HG02642 (cell line): ENCODE results near the gene FBLN2.
"Not testable (repeated sequence)": the region's sequence is repeated elsewhere in the genome, so short reads cannot be mapped to it uniquely, and the experiment has no call there.

Source experiments
- ATAC-seq: cut with Tn5 transposase; IDR thresholded peaks from one replicate; pipeline ENCODE4 v1.9.1; 2021; ENCODE audit warnings: mild to moderate bottlenecking; ENCODE audit not compliant: unreplicated experiment, poor library complexity

Gene FBLN2

DNA sequence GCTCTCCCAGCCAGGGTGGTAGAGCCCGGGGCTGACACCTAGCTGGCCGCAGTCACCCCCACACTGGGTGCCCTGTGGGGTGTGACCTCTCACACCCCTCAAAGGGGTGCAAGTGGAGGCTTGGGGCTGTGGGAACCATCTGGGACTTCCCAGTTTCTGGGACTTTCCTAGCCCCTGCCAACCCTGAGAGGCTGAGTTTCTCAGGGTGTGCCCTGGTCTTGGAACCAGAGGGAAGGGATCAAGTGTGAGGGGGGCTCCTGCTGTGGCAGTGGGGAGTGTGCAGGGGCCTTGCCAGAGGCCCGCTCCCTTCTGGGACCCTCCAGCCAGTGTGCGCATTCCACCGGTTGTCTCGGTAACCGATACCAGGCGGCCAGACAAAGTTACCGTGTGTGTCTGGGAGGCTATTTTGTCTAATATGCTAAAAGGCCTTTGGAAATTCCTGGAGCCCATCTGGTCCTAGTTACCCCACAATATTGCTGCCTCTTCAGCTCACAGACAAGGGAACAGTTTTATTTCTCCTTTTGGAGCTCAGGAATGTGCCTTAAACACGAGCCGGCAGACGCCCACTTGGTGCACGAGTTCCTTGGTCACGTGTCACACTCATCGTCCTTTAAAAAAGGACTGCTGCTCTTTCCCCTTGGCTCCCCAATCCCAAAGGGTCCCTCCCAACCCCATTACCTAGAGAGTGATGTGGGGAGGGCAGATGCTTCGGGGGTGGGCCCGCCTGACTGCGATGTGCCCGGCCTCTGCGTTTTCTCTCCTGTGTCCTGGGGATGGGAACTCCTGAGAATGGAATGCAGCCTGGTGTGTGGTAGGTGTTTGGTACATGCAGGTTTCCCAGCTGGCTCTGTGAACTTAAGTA lies 35.6 kb upstream of the FBLN2 start:
- no peak for ATAC-seq

DNA sequence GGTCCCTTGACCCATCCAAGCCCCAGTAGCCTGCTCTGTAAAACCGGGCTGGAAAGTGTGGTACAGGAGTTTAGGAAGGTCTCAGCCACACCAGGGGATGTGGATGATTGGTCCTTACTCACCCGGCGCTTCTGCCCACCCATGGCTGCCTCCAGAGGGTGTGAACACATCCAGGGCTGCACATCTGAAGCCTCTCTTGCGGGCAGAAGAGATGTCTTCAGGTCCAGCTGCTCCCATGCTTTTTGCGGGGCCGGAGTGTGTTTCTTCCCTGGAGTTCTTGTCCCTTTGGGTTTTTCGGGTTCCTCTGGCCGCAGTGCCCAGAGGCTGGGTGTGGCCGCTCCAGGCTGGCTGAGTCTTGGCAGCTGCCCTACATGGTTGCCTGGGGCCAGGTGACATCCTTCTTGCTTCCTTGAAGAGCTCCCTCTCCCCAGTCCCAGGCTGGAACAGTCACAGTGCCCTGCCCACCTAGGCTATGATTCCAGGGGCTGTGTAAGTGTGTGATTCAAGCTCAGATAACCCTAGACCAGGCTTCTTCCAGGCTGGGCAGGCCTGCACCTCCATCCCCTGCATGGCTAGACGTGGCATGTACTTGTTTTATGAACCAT lies 34.9 kb upstream of the FBLN2 start:
- ATAC-seq = no peak

DNA sequence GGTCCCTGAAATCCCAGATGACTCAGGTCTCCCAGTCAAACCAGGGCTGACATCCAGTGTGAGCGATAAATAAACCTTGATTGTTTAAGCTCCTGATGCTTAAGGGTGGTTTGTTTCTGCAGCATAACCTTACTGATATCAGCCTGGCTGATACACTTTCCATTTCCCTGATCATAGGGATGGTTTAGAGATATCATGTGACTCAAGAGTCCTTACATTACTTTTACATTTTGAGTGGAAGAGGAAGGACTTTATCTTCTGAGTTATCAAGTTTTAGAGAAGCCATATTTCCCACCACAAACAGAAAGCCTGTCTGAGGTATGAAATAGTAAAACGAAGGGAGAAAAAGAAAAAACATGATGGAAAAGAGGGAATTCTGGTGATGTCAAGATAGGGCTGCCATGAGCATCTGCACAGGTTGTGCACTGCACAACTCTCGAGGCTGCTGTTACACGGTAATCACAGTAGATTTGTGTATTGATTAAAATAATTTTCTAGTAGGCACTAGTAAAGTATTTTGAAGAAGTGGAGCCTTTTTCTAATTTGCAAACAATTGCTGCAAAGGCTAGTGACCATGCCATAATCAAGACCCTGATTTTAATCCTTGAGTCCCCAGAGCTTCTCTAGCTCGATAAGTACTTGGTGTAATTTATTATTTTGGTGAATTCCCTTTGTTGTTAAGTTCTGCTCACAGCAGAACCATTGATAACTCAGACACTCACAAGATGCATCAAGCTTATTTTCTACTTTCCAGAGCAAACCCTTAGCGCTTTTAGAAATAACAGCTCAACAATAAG lies 34.1 kb upstream of the FBLN2 start:
- ATAC-seq = no peak

DNA sequence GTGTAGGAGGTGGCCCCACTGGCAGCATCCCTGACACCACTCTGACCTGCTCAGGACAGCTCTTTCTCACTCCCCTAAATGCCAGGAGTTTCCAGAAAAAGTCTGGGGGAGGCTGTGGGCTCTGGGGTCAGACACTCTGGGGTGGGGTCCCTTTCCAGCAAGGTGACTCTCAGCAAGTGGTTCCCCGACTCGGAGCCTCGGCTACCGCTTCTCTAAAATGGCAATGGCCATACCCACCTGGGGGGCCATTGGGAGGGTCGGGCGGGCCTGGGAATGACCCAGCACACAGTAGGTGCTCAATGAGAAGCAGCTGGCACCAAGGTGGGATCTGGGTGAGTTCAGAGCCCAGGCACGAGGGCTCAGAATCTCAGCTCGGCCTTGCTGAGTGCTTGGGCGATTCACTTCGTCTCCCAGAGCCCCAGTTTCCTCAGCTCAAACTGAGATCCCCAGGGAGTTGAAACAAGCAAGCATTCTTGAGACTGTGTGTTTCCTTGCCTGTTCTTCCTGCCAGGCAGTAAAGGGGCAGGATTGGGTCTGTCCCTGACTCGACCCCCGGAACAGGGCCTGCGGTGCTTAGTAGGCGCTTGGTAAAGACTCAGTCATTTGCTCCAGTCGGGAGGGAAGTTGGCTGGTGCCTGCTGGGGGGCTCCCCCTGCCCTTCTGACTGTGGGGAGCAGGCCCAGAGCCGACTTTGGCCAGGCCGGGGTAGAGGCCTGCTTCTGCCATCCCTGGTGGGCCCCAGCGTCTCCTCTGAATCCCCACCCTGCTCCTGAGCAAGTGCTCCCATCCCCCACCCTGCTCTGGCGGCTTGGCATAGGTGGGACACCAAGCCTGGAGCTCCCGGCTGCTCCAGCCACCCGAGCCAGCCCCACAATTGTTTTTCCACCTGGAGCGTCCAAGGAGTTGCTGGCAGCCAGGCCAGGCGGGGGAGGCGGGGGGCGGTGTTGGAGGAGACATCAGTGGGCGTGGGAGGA lies 32.9 kb upstream of the FBLN2 start:
- ATAC-seq = no peak

DNA sequence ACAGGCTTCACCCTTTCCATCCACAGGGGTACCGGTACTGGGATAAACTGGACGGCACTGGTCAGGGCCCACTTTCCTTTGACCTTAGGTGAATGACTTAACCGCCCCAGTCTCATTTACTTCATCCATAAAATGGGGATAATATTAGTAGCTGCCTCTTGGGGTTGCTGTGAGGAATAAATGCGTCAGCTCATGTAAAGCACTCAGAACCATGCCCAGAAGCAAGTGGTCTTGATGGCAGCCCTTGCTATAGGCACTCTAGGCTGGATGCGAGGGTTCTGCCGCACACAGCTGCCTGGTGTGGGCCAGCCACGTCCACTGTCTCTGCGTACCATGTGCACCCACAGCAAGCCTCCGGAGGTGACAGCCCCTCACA lies 32.2 kb upstream of the FBLN2 start:
- ATAC-seq = no peak

DNA sequence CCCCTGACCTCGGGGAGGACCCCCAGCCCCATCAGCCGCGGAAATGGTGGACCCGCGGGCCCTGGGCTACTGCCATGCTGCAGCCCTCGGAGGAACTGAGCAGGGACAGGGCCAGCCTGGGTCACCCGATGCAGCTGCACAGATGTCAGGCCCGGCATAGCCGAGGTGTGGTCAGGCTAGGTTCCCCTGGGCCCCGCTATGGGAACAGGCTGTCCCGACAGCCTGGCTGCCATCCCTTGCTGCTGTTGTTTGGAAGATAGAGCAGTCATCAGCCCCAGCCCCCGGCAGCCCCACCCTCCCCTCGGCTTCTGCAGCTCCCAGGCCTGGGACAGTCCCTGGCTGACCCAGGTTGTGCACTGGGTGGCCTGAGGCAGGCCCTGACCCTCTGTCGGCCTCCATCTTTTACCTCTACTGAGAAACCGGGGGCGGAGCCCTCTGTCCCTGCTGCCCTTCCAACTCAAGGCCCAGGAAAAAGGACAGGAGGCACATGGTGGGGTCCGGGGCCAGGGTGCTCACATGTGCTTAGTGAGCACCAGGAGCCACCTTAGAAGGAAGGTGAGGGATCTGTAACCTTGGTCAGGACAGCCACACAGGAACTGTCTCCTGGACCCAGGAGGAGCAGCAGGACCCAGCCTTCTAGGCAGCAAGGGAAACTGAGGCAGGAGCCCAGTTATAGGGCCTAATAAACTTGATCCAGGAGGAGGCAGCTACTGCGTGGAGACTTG lies 31.5 kb upstream of the FBLN2 start:
- no peak for ATAC-seq

DNA sequence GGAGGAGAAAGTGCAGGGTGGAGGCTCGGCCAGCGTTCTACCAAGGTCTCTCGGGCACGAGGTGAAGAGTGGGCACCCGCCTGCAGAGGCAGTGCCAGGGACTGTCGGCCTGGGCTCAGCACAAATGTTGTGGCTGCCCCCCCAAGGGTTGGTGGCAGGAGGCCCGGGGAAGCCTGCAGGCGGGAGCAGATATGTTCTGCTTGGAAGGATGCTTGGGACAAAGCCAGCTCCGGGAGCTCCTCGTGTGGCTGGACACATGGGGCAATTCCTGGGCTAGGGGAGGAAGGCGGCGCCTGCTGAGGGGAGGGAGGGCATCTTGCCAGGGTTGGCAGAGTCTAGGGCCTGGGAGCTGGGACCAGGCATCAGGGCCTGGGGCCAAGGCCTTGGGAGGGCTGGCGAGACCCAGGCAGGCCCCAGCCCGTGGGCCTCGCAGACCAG lies 30.4 kb upstream of the FBLN2 start:
- ATAC-seq = no peak

DNA sequence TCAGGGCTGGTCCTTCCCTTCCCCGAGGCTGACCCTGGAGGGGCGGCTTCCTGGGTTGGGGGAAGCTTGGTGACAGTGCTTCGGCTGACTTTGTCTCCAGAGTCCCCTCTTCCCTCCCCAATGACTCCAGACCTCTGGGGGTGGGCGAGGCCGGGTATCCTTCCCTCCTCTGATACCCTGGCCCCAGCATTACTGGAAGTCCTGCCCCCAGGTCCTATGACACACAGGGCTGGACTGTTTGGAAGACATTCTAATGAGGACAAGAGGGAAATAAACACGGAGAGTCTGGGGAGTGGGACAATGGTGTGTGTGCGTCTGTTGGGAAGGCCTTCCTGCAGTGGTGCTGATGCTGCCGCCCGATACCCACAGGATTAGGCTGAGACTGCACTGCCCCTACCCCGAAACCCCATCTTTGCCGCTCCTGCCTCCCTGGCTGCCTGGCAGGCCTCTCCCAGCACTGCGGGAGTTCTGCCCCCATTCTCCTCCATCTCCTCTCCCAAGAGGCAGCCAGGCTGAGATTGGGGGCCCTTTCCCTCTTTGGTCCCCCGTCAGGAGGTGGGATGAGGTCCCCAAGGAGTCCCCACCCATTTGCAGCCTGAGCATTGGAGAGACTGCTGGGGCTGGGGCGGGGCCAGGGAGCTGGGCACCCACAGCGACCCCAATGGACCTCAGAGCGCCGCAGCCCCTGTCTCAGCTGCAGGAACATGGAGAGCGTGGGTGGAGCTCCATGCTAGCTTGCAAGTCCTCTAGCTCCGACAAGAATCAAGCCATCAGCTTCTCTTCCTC lies 29.7 kb upstream of the FBLN2 start:
- ATAC-seq = no peak

DNA sequence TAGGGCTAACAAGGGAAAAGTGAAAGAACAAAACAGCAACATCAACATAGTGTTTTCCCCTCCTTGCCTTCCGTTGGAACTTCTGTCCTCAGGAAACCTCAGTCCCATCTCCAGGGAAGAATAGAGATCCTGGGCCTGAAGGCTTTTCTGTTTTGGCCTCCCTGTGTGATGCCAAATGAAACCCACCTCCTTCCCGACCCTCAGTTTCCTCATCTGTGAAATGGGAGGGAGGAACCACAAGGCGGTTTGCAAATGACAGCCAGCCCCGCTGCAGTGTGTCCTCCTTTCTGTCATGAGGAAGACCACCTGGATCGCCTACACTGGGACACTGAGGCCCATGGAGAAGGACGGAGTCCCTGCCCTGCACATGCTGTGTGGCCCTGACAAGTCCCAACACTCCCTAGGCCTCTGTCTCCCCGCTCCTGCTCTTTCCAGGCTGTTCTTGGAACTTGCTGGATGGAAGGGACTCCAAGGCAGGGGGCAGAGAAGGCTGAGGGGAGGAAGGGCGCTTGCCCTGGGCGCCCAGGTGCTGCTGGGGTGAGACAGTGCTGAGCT lies 28.5 kb upstream of the FBLN2 start:
- ATAC-seq = no peak

DNA sequence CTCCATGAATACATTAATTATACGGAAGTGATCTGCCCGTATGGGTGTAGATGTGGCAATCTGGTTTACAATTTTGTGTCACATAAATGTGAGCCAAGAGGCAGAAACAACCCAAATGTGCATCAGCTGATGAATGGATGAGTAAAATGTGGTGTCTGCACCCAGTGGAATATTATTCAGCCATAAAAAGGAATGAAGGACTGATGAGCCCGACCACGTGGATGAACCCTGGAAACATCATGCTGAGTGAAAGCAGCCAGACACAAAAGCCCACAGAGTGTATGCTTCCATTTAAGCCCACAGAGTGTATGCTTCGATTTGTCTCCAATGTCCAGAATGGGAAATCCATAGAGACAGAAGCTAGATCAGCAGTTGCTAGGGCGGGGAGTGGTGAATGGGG lies 27.6 kb upstream of the FBLN2 start:
- no peak for ATAC-seq

DNA sequence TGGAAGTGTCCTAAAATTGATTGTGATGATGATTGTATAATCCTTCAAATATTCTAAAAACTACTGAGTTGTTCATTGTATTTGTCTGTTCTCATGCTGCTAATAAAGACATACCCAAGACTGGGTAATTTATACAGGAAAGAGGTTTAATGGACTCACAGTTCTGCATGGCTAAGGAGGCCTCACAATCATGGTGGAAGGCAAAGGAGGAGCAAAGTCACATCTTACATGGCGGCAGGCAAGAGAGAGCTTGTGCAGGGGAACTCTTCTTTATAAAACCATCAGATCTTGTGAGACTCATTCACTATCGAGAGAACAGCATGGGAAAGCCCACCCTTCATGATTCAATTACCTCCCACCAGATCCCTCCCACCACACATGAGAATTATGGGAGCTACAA lies 27.2 kb upstream of the FBLN2 start:
- not testable (repeated sequence) for ATAC-seq

DNA sequence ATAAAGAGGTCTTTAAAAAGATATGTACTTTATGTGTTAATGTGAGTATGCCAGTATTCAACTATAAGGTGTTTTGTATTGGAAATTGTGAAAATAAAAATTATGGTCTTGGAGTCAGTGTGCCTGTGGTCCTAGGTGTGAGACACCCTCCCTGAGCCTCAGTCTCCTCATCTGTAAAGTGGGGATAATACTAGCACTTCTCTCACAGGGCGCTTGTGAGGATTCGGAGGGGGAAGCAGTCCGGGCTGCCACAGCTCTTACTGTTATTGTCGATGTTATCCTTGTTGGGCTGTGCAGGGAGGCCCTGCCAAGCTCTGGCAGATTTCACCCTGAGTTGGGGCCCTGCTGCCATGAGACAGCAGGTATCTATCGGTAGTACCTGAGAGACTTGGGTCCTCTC lies 26.7 kb upstream of the FBLN2 start:
- no peak for ATAC-seq

DNA sequence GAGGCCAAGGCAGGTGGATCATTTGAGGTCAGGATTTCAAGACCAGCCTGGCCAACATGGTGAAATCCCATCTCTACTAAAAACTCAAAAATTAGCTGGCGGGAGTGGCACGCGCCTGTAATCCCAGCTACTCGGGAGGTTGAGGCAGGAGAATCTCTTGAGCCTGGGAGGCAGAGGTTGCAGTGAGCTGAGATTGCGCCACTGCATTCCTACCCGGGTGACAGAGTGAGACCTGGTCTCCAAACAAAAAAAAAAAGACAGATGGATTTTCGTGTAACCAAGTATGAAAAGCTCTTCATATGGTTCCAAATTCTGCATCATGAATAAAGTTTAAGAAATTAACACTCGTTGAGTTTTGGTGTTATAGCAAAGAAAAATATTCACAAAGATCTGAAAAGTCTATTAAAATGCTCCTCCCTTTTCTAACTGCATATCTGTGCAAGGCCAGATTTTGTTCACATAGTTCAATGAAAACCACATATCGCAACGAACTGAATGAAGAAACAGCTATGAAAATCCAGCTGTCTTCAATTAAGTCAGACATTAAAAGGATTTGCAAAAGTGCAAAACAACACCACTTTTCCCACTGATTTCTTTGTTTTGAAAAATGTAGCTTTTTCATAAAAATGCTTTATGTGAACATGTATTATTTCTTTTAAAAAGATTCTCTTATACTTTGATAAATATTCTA lies 23.8 kb upstream of the FBLN2 start:
- ATAC-seq = no peak

DNA sequence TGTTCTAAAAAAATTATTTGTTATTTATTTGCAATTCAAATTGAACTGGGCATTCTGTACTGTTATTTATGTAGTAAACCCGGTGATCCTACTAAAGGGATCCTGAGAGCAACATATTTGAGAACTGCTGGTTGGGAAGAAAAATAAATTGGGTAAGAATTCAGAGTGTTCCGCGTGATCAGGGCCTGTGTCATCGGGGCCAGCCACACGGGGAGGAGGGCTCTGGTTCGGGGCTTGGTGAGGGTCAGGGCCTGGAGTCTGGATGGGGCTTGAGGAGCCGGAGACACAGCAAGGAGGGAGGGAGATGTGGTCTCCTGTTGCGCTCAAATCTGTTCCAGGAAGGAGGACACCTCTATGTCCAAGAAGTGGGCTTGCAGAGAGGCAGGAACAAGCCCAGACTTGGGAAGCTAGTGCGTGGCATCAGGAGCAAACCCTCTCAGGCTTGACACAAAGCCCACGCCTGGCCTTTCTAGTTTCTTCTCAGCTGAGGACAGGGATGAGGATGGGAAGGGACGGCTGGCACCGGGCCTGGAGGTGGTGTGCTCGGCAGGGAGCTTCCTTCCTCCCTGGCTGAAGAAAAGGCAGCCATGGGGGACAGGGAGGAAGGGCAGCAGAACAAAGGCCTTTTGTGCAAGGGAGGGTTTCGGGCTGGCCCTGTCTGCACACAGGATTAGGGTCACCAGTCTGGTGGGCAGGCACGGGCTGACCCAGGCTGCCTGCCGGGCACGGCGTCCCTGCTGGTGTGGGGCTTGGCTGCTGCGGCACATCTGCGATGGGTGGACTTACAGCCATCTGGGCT lies 22.9 kb upstream of the FBLN2 start:
- ATAC-seq = no peak

DNA sequence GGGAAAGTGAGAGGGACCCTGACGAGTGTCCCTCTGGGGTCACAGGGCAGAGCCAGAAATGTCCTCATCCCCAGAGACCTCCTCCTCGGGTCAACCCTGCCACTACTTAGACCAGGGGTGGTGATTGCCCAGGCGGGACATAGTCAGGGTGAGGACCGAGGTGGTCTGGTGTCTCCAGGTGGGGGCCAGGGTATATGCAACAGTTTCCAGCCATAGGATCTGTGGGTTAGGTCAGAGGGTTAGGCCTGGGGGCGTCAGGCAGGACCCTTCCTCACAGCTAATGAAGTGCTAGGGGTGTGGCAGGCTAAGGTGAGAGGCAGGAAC lies 22.3 kb upstream of the FBLN2 start:
- ATAC-seq = no peak

DNA sequence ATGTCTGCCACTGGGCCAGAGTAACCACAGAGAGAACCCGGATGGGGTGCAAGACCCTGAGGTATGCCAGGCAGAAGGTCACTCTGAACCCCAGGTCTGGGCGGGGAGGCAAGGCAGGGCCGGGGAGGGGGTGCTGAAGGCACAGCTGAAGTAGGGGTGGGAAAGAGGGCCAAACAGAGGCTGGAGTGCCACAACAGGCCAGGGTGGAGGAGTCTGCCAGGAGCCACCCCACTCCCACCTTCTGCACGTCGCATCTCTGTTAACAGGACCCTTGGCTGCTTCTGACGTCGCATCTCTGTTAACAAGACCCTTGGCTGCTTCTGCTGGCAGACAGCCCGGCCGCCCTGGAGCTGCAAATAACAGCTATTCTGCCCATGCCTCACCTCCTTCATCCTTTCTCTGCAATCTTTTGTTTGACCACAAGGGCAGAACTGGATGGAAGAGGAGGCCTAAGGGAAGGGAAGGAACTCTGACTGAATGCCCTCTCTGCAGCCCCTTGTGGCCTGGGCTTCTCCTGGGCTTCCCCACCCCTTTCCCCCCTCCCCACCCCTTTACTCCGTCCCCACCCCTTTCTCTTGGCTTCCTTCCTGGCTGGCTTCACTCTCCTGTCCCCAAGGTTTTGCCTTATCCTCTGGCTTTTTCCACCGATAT lies 20.6 kb upstream of the FBLN2 start:
- no peak for ATAC-seq
